DOHH2 (cell line): Measurements from ENCODE around the gene MCCC2.

Source experiments
- H3F3A ChIP-seq: fragments of 200-600 bp; sonication (generic), shearing (Covaris generic); 2 replicates; pipeline ENCODE4 v1.6.0; 2016; ENCODE audit warnings: antibody characterized with exemption, mild to moderate bottlenecking; ENCODE audit not compliant: control insufficient read depth, insufficient read depth
- H3K27ac ChIP-seq: fragments of 200-600 bp; sonication (generic); 2 replicates; pipeline ENCODE4 v1.5.1; 2014; ENCODE audit warnings: low read depth, mild to moderate bottlenecking, low read length, moderate library complexity
- H3K27me3 ChIP-seq: fragments of 200-600 bp; sonication (generic); 2 replicates; pipeline ENCODE4 v1.6.1; 2014; ENCODE audit warnings: mild to moderate bottlenecking, low read length, mixed read lengths; ENCODE audit not compliant: control insufficient read depth
- H3K36me3 ChIP-seq: fragments of 200-600 bp; sonication (generic); 2 replicates; pipeline ENCODE4 v1.6.1; 2014; ENCODE audit warnings: mild to moderate bottlenecking, low read length, moderate library complexity, mixed read lengths; ENCODE audit not compliant: control insufficient read depth
- H3K4me1 ChIP-seq: fragments of 200-600 bp; sonication (generic); 2 replicates; pipeline ENCODE4 v1.6.1; 2014; ENCODE audit warnings: mild to moderate bottlenecking, low read length, mixed read lengths; ENCODE audit not compliant: control insufficient read depth
- H3K4me2 ChIP-seq: fragments of 200-600 bp; sonication (generic); 2 replicates; pipeline ENCODE4 v1.6.0; 2014; ENCODE audit warnings: mild to moderate bottlenecking, low read length, moderate library complexity
- H3K4me3 ChIP-seq: fragments of 200-600 bp; sonication (generic); 2 replicates; pipeline ENCODE4 v1.5.1; 2014; ENCODE audit warnings: mild to moderate bottlenecking, low read length, mixed read lengths
- H3K79me2 ChIP-seq: fragments of 200-600 bp; sonication (generic); 2 replicates; pipeline ENCODE4 v1.6.1; 2014; ENCODE audit warnings: mild to moderate bottlenecking, low read length, mixed read lengths; ENCODE audit not compliant: control insufficient read depth
- H3K9me2 ChIP-seq: fragments of 200-600 bp; sonication (generic); replicated peaks from 2 replicates; pipeline ENCODE4 v1.6.1; 2014; ENCODE audit warnings: mild to moderate bottlenecking, low read length, mixed read lengths; ENCODE audit not compliant: control insufficient read depth
- H3K9me3 ChIP-seq: fragments of 200-600 bp; sonication (generic); 2 replicates; pipeline ENCODE4 v1.6.1; 2014; ENCODE audit warnings: antibody characterized with exemption, low read length, mixed read lengths; ENCODE audit not compliant: control insufficient read depth, insufficient read depth
- H4K20me1 ChIP-seq: fragments of 200-600 bp; sonication (generic); 2 replicates; pipeline ENCODE4 v1.6.0; 2014; ENCODE audit warnings: low read depth, mild to moderate bottlenecking, antibody characterized with exemption, low read length, moderate library complexity; ENCODE audit not compliant: control insufficient read depth, insufficient read depth
- CTCF ChIP-seq: fragments of 200-600 bp; sonication (generic); IDR thresholded peaks from one replicate; pipeline ENCODE4 v1.5.1; 2014; ENCODE audit warnings: antibody characterized with exemption, mild to moderate bottlenecking, low read depth, low read length; ENCODE audit not compliant: poor library complexity, severe bottlenecking
- EZH2phosphoT487 ChIP-seq: fragments of 200-600 bp; sonication (generic); IDR thresholded peaks from 2 replicates; pipeline ENCODE4 v1.6.1; 2017; ENCODE audit warnings: borderline replicate concordance, mild to moderate bottlenecking, antibody characterized with exemption, low read length, moderate library complexity, mixed read lengths

The MCCC2 gene

GRCh38 chr5:71588533-71588885 lies 1.4 kb downstream of the MCCC2 start:
- H3F3A ChIP-seq: no peaks in the 10 kb centered on the region
- H4K20me1 ChIP-seq: no peaks in the 10 kb centered on the region
- no peaks in the 10 kb centered on the region for H3K9me3 ChIP-seq
- H3K4me1 ChIP-seq: peaks cover 27% of the 10 kb centered on the region
- peaks cover 56% of the 10 kb centered on the region for H3K79me2 ChIP-seq
- peak overlapping the region; percentile 89 for H3K4me2 ChIP-seq
- peak overlapping the region; percentile 85 for H3K4me3 ChIP-seq
- H3K27ac ChIP-seq: no peak overlapping the region
- no peaks in the 10 kb centered on the region for H3K9me2 ChIP-seq
- no peaks in the 10 kb centered on the region for H3K27me3 ChIP-seq
- TF ChIP-seq EZH2phosphoT487 (no peak), CTCF (no peak)
- peaks cover 3% of the 10 kb centered on the region for H3K36me3 ChIP-seq

- H4K20me1 ChIP-seq: no peaks in the 10 kb centered on the region
- H3K27ac ChIP-seq: no peak overlapping the region
- no peak for TF ChIP-seq EZH2phosphoT487
- no peak for TF ChIP-seq CTCF
- H3K4me1 ChIP-seq: peaks cover 27% of the 10 kb centered on the region
- H3K36me3 ChIP-seq: peaks cover 7% of the 10 kb centered on the region
- no peaks in the 10 kb centered on the region for H3K9me3 ChIP-seq
- H3K27me3 ChIP-seq: no peaks in the 10 kb centered on the region
- H3K4me3 ChIP-seq: no peak overlapping the region
- no peak overlapping the region for H3K4me2 ChIP-seq
- peaks cover 56% of the 10 kb centered on the region for H3K79me2 ChIP-seq
- H3F3A ChIP-seq: no peaks in the 10 kb centered on the region
- no peaks in the 10 kb centered on the region for H3K9me2 ChIP-seq
Measured at GRCh38 chr5:71589903-71590302, 2.8 kb downstream of the MCCC2 start.

GRCh38 chr5:71591100-71591499 lies 4.0 kb downstream of the MCCC2 start:
- no peak overlapping the region for H3K27ac ChIP-seq
- no peaks in the 10 kb centered on the region for H3F3A ChIP-seq
- no peak overlapping the region for H3K4me3 ChIP-seq
- H3K4me1 ChIP-seq: peaks cover 27% of the 10 kb centered on the region
- H3K27me3 ChIP-seq: no peaks in the 10 kb centered on the region
- H3K9me3 ChIP-seq: no peaks in the 10 kb centered on the region
- H4K20me1 ChIP-seq: no peaks in the 10 kb centered on the region
- H3K9me2 ChIP-seq: no peaks in the 10 kb centered on the region
- TF ChIP-seq EZH2phosphoT487 (no peak), CTCF (no peak)
- peaks cover 13% of the 10 kb centered on the region for H3K36me3 ChIP-seq
- H3K79me2 ChIP-seq: peaks cover 56% of the 10 kb centered on the region
- H3K4me2 ChIP-seq: no peak overlapping the region

- H3K79me2 ChIP-seq: peaks cover 16% of the 10 kb centered on the region
- no peak overlapping the region for H3K4me2 ChIP-seq
- H3K27me3 ChIP-seq: no peaks in the 10 kb centered on the region
- H3K9me3 ChIP-seq: no peaks in the 10 kb centered on the region
- H3K36me3 ChIP-seq: peaks cover 48% of the 10 kb centered on the region
- no peak overlapping the region for H3K4me3 ChIP-seq
- no peaks in the 10 kb centered on the region for H4K20me1 ChIP-seq
- TF ChIP-seq EZH2phosphoT487 (no peak), CTCF (no peak)
- no peak overlapping the region for H3K27ac ChIP-seq
- H3K9me2 ChIP-seq: no peaks in the 10 kb centered on the region
- H3K4me1 ChIP-seq: no peaks in the 10 kb centered on the region
- peaks cover 4% of the 10 kb centered on the region; the same call in 1 of the 2 replicates for H3F3A ChIP-seq
Measured at GRCh38 chr5:71596169-71596568, 9.0 kb downstream of the MCCC2 start.
